C4-2B (cell line): Measurements from ENCODE around the gene CACNG7.

ENCODE experiments used
- CTCF ChIP-seq: fragments of 450-650 bp; conservative IDR thresholded peaks from 2 replicates; pipeline ENCODE4 v1.5.1; 2017; ENCODE audit warnings: mild to moderate bottlenecking
- ZFX ChIP-seq: fragments of 450-650 bp; IDR thresholded peaks from 2 replicates; pipeline ENCODE4 v1.6.1; 2017

- no peak for TF ChIP-seq CTCF
- TF ChIP-seq ZFX = no peak
Observed at GRCh38 chr19:53980539-53981375, 71.7 kb downstream of the CACNG7 start.
